NT2/D1 (cell line): ENCODE data around the gene DQX1.

Experiments
- YY1 ChIP-seq: IDR thresholded peaks from 2 replicates; pipeline ENCODE4 v1.6.1; 2011; ENCODE audit not compliant: insufficient read length, insufficient read depth
- ZNF274 ChIP-seq: IDR thresholded peaks from 2 replicates; pipeline ENCODE4 v1.6.1; 2011; ENCODE audit warnings: mild to moderate bottlenecking, low read depth, low read length

DNA sequence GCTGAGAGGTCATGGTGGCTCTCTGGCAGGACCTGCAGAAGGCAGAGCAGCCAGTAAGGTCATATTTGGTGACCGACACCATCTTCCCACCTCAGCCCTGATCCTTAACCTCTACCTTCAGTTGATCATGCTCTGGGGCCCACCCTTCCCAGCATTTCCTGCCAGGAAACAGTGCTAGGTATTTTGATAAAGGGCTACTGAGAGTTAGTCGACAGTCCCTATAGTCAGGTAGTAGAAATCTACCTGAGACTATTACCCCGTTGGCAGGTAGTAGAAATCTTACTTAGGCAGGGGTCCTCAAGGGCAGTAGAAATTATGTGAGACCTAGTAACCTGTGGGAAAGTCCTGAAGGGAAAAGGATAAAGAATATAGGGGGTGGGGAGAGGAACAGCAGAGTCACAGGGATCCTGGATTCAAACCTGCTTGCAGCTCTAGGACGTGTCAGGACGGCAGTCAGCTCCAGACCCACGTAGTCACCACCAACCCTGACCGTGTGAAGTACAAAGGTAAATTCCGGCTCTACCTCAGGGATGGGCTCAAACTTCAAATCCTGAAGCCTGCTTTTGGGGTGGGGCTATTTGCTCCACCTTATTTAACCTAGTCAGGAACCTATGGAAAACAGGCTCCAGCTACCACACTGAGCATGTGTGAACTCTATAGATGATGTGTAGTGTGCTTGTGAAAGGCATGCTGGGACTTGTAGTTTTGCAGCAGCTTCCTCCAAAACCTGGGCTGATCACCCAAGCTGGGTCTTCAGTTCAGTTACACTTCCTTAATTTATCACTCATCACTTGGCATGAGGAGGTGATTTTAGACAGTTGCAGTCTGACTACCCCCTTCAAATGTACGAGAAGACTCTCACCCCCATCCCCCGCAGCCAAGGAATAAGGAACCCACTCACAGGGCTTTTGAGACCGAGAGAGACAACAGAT, at the start of gene DQX1:
- TF ChIP-seq ZNF274 (no peak), YY1 (no peak)
